RPMI7951 (cell line): ENCODE data around the gene LHX6. TPM values are rescaled to one million over a fixed set of nuclear protein-coding genes. Genes with fewer than 3 reads are reported as not detected.

Experiments used
- DNase-seq: peaks from one replicate; pipeline ENCODE4 v3.0.0-alpha.2; 2012; ENCODE audit warnings: low read depth
- total RNA-seq: library from RNA; depleted of rRNA; stranded (reverse); fragments of >200 nt; shearing (Covaris generic); gene quantifications from 2 replicates; pipeline ENCODE4 v1.2.3, GENCODE V29; 2014

LHX6 gene
- total RNA-seq, 1 experiment from 2014 or later = 0.12 TPM

DNA sequence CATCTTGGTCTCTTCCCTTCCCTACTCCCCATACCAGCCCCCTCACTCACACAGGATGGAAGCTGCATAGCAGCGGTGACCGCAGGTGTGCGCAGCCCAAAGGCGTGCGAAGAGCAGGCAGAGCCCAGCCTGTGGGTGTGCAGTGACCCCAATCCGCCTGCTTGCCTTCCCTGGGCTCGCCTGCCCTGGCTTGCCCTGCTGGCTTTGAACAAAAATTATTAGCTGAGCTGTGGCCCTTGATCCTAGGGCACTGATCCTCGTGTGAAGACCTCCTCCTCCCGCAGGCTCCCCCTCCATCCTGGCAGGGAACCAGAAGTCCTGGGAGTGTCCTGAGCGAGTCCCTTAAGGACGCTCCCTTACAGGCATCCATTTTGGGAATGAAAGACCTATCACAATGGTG lies 37.2 kb downstream of the LHX6 start:
- no peak for DNase-seq

DNA sequence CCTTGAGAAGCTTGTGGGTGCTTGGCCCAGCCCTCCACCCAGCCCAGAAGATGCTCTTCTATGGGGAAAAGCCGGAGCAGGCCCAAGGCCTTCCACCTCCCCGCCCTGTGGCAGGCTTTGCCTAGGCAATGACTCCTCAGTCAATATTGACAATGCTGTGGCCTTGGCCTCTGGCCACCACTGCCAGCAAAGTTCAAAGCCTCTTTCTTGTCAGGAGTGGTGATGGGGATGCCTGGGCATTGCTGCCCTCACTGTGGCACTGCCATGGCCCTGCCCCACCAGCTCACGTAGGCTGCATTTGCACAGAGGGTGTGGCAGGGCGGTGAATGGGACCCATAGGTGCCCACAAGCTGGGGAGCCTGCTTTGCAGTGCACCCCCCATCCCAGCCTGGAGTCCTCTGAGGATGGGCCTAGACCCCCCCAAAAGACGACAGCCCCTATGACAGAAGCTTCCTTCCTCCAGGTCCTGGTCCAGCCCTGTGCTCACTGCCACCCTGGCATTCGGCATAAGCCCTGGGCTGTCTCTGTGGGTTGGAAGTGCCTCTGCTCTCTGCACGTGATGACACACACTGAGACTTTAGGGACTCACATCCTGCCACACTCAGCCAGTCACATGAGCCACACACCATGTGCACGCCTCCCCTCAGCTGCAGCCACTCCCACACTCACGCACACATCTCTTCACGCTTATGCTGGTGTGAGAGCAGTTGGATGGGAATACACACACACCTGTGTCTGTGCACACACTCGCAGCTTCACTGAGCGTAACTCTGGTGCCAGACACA lies 38.0 kb downstream of the LHX6 start:
- DNase-seq = peak; percentile 52

DNA sequence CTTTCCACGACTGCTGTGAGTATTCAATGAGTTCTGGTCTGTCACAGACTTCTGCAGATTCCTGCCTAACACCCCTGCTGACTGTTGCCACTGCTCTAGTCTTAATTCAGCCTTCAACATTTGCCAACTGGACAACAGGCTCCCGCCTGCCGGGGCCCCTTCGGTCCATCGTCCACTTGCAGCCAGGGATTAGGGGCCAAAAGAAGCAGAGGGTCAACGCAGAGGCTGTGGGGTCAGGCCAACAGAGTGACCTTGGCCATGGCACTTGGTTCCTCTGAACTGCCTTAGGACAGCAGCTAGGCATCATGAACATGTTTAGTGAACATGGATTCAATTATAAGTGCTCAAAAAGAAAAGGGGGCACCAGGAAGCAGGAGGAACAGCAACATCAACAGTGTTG lies 40.4 kb downstream of the LHX6 start:
- DNase-seq = no peak

DNA sequence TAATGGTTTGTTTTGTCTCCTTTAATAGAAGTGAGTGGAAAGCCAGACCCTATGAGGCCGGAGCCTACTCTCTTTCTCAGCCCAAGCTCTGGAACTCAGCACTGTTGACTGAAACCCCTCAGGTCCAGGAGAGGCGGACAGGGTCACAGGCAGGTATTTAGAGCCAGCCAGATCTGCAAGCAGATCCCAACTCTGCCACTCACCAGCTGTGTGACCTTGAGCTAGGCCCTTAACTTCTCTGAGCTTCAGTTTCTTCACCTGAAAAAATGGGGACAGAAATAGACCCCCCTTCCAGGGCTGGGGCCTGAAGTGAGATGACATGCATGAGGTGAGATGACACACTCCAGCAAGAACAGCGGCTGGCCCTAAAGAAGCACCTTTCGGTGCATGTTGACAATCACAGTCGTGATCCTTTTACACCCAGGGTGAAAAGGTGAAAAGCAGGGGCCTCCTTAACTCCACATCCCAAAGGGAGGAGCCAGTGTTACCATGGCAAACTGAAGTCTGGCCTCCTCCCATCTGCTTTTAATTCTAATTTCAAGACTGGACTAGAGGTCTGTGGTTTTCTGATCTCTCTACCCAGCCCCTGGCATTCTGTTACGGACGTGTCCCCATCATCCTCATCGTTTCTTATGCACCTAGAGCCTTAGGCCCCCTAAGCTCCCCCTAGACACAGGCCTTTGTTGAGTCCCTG lies 41.8 kb downstream of the LHX6 start:
- DNase-seq = no peak

DNA sequence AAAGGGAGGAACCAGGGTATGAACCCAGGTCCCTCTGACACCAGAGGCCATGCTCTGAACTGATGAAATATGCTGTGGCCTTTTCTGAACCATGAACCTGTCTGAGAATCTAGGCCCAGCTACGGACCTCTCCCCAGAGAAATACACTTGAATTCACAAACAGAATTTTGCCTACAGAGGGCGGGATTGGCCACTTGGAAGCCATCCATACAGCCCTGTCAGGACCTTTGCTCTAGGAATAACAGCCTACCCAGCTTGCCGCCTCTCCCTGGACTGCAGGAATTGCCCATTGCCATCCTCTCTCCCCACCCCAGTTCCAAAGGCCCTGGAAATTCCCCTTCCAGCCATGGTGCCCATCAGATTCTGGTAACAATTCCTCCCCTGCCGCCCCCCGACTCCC lies 42.5 kb downstream of the LHX6 start:
- no peak for DNase-seq

DNA sequence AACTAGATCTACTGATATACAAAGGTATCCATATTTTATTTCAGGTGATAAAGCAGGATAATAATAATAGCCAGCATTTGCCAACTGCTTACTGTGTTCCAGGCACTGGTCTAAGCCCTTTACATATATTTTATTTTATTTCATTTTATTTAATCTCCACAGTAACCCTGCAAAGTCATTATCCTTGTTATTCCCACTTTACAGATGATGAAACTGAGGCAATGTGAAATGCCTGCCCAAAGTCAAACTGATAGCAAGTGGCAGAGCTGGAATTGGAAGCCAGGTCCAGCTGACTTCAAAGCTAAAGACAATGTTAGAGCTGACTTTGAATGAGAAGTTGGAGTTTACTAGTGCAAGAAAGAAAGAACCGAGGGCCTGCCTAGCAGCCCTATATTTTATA lies 44.2 kb downstream of the LHX6 start:
- DNase-seq = no peak

DNA sequence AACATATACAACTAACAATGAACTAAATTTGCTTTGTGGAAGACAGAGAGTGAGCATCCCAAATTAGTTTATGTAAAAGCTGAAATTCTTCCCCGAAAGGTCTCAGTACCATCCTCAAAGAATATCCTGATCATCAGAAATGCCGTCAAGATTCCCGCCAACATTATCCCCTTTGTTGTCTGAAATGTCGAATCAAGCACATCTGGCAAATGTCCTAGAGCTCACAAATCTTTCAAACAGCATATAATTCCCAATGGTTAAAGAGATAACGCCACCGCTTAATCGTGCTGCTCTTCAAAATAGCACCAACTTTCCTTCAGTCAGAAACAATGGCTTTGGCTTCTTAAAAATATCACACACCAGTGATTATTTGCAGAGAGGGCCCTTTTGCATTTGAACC lies 45.3 kb downstream of the LHX6 start:
- DNase-seq = no peak

DNA sequence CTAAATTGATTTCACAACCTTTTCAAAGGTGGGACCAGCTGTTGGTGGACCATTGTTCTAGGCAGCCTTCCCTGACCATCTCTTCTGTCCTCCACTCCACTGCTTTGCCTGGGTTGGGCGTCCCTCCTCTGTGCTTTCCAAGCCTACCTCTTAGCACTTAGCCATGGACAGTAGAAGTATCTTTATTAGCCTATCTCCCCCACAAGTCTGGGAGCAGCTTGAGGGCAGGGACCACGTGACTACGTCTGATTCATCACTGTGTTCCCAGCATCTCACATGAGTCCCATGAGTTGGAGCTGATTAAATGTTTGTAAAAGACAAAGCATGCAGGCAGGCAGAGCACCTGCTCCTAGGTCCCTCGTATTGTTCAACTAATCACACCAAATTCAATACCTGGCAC lies 48.1 kb downstream of the LHX6 start:
- DNase-seq = peak; percentile 78

DNA sequence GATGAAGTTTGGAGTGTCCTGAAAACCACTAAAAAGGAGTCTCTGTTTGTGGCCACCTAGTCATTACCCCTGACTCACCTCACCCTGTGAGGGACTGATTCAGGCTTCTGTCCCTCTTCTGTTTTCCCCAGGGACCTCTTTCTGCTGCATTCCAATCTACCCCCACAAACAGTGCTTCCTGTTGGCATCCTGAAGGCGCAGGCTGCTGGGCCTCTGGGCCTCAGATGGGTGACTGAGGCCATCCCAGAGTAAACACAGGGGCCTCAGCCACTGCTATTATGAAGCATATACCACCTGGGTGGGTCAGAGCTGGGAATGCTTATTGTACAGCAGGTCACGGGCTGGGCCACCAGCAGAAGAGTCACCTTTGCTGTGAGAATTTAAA lies 49.1 kb downstream of the LHX6 start:
- peak; percentile 48 for DNase-seq

DNA sequence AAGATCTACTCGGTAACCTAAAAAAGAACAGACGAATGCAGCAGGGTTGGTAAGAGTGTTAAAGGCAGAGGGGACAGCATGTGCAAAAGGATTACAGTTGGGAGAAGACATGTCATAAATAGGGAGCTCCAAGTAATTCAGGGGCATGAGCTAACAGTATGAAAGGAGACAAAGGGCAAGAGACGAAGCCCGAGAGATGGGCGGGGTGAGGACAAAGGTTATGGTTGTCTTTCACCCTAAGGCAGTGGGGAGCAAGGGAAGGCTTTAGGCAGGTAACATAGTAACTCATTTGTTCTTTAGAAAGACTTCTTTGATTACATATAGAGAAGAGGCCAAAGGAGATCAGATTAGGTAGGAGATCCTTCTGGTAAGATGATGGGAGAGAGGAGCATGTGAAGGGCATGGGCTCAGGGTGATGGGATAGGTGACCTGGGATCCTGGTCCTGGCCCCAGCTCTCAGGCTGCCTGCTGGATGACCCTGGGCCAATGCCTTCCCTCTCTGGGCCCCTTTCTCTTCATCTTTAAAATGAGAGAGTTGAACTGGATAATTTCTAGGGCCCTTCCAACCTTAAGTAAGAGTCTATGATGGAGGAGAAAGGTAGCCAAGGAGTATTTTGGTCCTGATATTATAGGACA lies 49.6 kb downstream of the LHX6 start:
- no peak for DNase-seq

DNA sequence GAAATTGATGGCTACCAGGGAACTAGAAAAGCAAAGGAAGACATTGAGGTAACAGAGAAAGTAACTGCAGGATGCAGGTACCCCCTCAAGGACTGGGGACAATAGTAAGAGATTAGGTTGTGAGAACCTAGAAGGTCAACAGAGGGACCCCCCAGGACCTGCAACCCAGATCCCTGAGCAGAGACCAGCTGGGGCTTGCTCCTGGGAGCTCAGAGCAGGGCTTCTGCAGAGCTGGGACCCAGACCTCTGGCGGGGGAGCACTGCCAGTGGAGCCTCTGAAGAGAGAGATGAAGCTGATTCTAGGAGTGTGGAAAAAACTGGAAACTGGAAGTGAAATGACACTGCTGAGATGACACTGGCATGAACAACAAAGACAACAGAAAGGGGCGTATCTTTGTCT lies 51.8 kb downstream of the LHX6 start:
- no peak for DNase-seq

DNA sequence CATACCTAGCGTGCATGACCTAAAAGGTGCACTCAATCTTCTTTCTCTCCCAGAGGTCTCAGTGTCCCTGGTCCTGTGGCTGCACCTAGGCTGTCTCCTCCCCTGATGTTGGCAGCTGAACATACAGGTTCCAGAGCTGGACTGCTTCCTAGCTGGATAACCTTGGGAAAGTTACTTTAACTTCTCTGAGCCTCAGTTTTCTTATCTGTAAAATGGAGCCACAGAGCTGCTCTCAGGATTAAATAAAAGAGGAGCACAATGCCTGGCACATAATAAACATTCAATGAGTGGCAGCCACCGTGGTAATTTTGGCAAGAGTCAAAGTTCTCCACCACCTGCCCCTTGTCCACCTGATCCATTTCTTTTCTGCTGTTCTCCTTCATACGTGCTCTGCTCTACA lies 55.1 kb downstream of the LHX6 start:
- DNase-seq = no peak

DNA sequence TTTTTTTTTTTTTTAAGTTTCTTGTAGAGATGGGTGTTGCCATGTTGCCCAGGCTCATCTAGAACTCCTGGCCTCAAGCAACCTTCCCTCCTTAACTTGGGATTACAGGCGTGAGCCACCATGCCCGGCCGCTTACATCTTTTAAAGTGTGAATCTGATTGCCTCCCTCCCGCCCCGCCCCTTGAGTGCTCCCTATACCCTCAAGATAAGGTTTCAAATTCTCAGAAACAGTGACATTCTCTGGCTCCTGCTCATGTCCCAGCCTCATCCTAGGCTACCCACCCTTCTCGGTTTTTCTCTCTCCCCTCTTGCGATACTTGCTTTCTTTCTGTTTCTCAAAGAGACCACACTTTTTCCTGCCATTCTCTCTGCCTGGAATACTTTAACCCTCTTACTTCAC lies 56.6 kb downstream of the LHX6 start:
- DNase-seq = no peak

DNA sequence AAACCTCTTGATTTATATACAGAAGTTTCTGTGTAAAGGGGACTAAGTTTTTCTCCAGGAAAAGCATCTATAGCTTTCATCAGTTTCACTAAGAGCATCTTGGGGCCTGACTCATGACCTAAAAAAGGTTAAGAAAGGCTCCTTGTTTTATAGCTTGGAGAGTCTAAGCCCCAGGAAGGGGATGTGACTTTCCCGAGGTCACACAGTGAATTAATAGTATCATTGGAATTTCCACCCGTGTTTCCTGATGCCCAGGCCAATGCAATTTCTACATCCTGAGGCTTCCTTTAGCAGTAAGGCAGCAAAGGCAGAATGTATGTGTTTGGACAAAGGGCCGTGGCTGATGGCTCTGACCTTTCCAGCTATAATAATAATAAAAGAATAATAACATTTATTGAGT lies 60.4 kb downstream of the LHX6 start:
- no peak for DNase-seq

DNA sequence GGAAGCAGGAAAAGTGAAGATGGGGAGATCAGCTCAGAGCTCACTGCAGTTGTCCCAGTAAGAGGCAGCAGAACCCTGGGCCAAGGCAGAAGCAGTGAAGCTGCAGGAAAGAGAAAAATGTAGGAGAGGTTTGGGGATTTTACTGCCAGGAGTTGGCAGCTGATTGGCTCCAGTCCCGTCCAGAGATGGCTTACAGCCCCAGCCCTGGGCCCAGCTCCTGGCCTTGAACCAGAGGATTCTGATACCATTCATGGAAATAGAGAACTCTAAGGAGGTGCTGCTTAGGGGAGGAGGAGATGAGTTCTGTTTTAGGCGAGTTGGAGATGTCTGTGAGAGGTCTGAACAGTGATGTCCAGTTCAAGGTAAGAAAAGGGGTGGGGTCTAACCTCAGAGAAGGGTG lies 64.5 kb downstream of the LHX6 start:
- DNase-seq = no peak

DNA sequence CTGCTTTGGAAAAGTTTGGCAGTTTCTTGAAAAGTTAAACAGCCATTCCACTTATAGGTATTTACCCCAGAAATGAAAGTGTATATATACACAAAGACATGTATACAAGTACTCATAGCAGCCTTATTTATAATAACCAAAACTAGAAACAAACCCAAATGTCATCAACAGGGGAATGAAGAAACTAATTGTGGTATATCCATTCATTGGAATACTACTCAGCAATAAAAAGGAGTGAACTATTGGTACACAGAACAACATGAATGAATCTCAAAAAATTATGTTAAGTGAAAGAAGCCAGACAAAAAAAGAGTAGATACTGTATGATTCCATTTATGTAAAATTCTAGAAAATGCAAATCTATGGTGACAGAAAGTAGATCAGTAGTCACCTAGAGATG lies 66.3 kb downstream of the LHX6 start:
- DNase-seq = no peak

DNA sequence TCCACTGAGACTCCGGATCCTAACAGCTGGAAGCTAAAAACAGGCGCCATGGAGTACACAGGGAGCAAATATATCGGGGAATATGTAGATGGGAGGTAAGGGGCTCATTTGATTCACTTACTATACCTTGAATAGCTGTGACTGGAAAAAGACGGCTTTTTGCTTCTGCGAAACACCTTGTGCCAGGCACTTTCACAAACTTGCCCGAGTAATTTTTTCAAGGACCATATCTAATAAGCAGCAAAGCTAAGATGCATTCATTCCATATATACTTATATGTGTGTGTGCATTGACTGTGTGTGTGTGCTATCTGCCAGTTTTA lies 68.9 kb downstream of the LHX6 start:
- DNase-seq = no peak

DNA sequence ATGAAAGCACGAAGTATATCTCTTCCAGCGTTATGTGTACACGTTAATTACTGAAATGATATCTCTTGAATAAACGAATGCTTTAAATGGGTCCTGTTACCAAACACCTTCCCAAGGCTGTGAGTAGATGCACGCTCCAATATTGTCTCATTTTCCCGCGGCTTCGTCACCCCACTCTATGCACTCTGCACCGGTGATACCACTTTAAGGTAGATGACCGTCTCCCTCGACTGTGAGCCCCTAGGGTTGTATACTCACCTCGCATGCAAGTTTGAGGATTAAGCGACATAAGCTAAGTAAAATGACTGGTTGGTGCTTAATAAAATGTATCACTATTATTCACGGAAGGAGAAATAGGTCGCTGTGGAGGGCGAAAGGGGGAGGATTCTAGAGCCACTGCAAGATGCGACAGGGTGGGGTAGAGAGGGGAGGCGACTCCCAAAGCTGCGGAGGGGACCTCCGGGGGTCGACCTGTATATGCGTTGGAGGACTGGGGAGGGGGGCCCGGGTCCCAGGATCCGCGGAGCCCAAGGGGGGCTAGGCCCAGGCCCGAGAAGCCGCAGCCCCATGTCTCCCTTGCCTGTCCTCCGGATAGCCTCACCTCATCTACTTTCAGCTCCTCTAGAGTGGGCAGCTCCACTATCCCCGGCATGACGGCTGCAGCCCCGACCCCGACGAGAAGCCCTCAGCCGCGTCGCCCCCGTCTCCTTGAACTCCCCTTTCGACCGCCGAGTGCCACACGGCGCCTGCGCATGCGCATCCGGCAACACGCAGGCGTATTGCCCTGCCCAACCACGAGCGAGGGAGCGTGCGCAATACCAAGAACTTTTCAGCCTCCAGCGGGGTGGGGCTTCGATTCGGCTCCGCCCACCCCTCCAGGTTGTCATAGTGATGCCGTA lies 69.5 kb downstream of the LHX6 start, which contains the start of the genes MORN5 and NDUFA8:
Gene MORN5, plus strand, starts transcription at position 883 of the 899 bp plus-strand sequence. CDS start 65 bp downstream, outside the sequence.
Gene NDUFA8, minus strand, starts transcription at position 754 of the 899 bp plus-strand sequence. Its CDS starts 102 bp downstream, at position 652.
- peak; percentile 91 for DNase-seq

DNA sequence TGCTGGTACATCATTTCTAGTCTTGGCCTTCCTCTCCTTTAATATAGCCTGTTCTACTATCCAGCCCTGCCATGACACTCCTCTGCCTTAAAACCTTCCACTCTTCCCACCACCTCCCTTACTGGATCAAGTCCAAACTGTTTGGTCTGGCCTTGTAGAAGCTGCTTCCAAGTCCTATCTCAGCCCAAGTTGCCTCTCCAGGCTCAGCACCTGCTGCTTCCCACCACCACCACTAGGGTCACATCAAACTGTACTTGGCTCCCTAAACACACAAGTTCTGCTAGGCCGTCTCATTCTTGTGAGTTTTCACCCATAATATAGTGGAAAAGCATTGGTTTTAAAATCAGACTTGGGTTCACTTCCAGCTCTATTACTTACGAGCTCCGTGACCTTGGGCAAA lies 70.6 kb downstream of the LHX6 start:
- DNase-seq = peak; percentile 50

DNA sequence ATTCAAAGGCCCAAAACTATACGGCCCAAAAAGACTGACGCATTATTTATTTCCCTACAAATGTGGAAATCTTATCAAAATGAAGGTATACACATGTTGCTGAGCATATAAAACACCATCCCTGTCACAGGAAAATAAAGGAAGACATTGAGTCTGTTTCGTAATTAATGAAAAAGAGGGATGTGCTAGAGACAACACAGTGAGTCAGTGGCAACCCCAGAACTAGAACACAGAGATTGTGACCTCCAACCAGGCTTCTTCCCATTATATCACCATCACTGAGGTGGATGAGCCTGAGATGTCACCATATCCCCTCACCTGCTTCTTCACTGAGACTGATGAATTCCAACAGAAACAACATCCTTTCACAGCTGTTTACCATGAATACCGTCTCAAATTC lies 73.0 kb downstream of the LHX6 start:
- no peak for DNase-seq
